GM12878 (cell line): ENCODE results near the gene CAP2. TPM values are rescaled to one million over a fixed set of nuclear protein-coding genes. Genes with fewer than 3 reads are reported as not detected.
"Not testable (repeated sequence)": the region's sequence is repeated elsewhere in the genome, so short reads cannot be mapped to it uniquely, and the experiment has no call there.

Experiments used
- ATAC-seq: fragments of 200-7000 bp; cut with Tn5 transposase; 3 replicates; pipeline ENCODE4 v1.9.1; 2020; ENCODE audit warnings: mild to moderate bottlenecking, moderate library complexity
- BruUV-seq: library from RNA; stranded (reverse); fragments of 400-500 nt; replicated peaks from 2 replicates; lab custom pipeline; 2021; lab: Mats Ljungman, UMichigan
- CTCF ChIA-PET: fragments of 300-600 bp; sonication (Branson Sonifier 250); formaldehyde crosslinking; extraction: SDS; loops from one replicate; lab custom pipeline; 2021; ENCODE audit warnings: inconsistent platforms; lab: Yijun Ruan, JAX
- POLR2A ChIA-PET: fragments of 350-600 bp; formaldehyde crosslinking; extraction: SDS; loops from one replicate; lab custom pipeline; 2021; ENCODE audit warnings: inconsistent platforms; lab: Charles Lee
- RAD21 ChIA-PET: fragments of 300-600 bp; sonication (Branson Sonifier 250); formaldehyde crosslinking; loops from one replicate; lab custom pipeline; 2023; ENCODE audit warnings: antibody characterized with exemption; ENCODE audit not compliant: unreplicated experiment; lab: Charles Lee
- SMC1A ChIA-PET: fragments of 300-600 bp; sonication (Branson Sonifier 250); formaldehyde crosslinking; loops from one replicate; lab custom pipeline; 2023; ENCODE audit not compliant: unreplicated experiment, uncharacterized antibody; lab: Charles Lee
- DNase-seq: peaks from one replicate; pipeline ENCODE4 v3.0.0-alpha.2; 2011; ENCODE audit warnings: low read depth, low spot score
- FAIRE-seq: peaks from 3 replicates; lab custom pipeline; 2011; peaks lifted over from hg19 to GRCh38; lab: Jason Lieb, UNC
- H2AFZ ChIP-seq: 2 replicates; pipeline ENCODE4 v1.6.0; 2011; ENCODE audit warnings: low read depth, low read length, control low read depth; ENCODE audit not compliant: control insufficient read depth
- H3K27ac ChIP-seq: 2 replicates; pipeline ENCODE4 v1.5.1; 2011; ENCODE audit warnings: control low read depth; ENCODE audit not compliant: control insufficient read depth, insufficient read depth
- H3K27me3 ChIP-seq, 2 experiments: replicated peaks in 1 of 2; 2 replicates each; pipeline versions ENCODE4 v1.6.0 to v1.6.1; 2011; ENCODE audit warnings: low read length in 1 of 2; ENCODE audit not compliant: control insufficient read depth in 2 of 2, insufficient read depth in 2 of 2
- H3K36me3 ChIP-seq, 2 experiments: 2 replicates each; pipeline ENCODE4 v1.5.1; 2011; ENCODE audit warnings: low read length in 1 of 2; ENCODE audit not compliant: control insufficient read depth in 2 of 2, insufficient read depth in 2 of 2
- H3K4me1 ChIP-seq: 2 replicates; pipeline ENCODE4 v1.6.1; 2011; ENCODE audit warnings: mild to moderate bottlenecking, low read length, moderate library complexity, mixed read lengths; ENCODE audit not compliant: control insufficient read depth, insufficient read depth
- H3K4me2 ChIP-seq: 2 replicates; pipeline ENCODE4 v1.6.0; 2011; ENCODE audit warnings: control low read depth; ENCODE audit not compliant: control insufficient read depth, insufficient read depth
- H3K4me3 ChIP-seq: fragments of 200-600 bp; sonication (generic); 2 replicates; pipeline ENCODE4 v1.5.1; 2016
- H3K79me2 ChIP-seq: 2 replicates; pipeline ENCODE4 v1.6.0; 2011; ENCODE audit warnings: low read length; ENCODE audit not compliant: control insufficient read depth, insufficient read depth
- H3K9ac ChIP-seq: 2 replicates; pipeline ENCODE4 v1.8.0; 2011; ENCODE audit warnings: low read length, control low read depth, mixed read lengths; ENCODE audit not compliant: control insufficient read depth, insufficient read depth
- H3K9me3 ChIP-seq: replicated peaks from 3 replicates; pipeline ENCODE4 v1.5.1; 2011; ENCODE audit warnings: mild to moderate bottlenecking, low read length; ENCODE audit not compliant: control insufficient read depth, insufficient read depth
- H4K20me1 ChIP-seq: 2 replicates; pipeline ENCODE4 v1.6.0; 2011; ENCODE audit not compliant: control insufficient read depth, insufficient read depth
- ATF7 ChIP-seq: fragments of 450-650 bp; IDR thresholded peaks from 2 replicates; pipeline ENCODE4 v1.6.1; 2016; ENCODE audit warnings: low read depth, mild to moderate bottlenecking
- BHLHE40 ChIP-seq, 2 experiments: fragments of 450-650 bp in 1 of 2; IDR thresholded peaks; 2 replicates each; pipeline ENCODE4 v1.6.1; 2011 to 2017; ENCODE audit warnings: low read depth in 2 of 2, borderline replicate concordance in 1 of 2, improper control_type of control experiment in 1 of 2, low read length in 1 of 2, mild to moderate bottlenecking in 1 of 2
- FOXK2 ChIP-seq: fragments of 450-650 bp; IDR thresholded peaks from 2 replicates; pipeline ENCODE4 v1.6.1; 2017; ENCODE audit warnings: mild to moderate bottlenecking, moderate library complexity
- HDAC6 ChIP-seq: fragments of 200-600 bp; sonication (generic); IDR thresholded peaks from one replicate; pipeline ENCODE4 v1.8.0; 2017; ENCODE audit warnings: antibody characterized with exemption; ENCODE audit not compliant: unreplicated experiment
- MYC ChIP-seq: IDR thresholded peaks from 2 replicates; pipeline ENCODE4 v1.6.1; 2011; ENCODE audit warnings: mild to moderate bottlenecking, low read length, moderate library complexity, inconsistent platforms; ENCODE audit not compliant: insufficient read depth, insufficient replicate concordance, insufficient read length, severe bottlenecking
- NFIC ChIP-seq: IDR thresholded peaks from 2 replicates; pipeline ENCODE4 v1.6.1; 2012; ENCODE audit warnings: low read depth, mild to moderate bottlenecking, inconsistent platforms, low read length, moderate library complexity
- POLR2AphosphoS5 ChIP-seq: IDR thresholded peaks from 2 replicates; pipeline ENCODE4 v1.6.1; 2011; ENCODE audit warnings: mild to moderate bottlenecking, low read length, inconsistent platforms
- RUNX3 ChIP-seq: IDR thresholded peaks from 2 replicates; pipeline ENCODE4 v1.6.1; 2012; ENCODE audit warnings: low read length, inconsistent platforms
- SIN3A ChIP-seq: IDR thresholded peaks from 2 replicates; pipeline ENCODE4 v1.6.1; 2012; ENCODE audit warnings: low read depth, low read length, improper control_type of control experiment
- SMAD1 ChIP-seq: fragments of 450-650 bp; IDR thresholded peaks from 2 replicates; pipeline ENCODE4 v1.6.1; 2018; ENCODE audit warnings: mild to moderate bottlenecking, low read depth; ENCODE audit not compliant: partially characterized antibody
- TCF7 ChIP-seq: IDR thresholded peaks from 2 replicates; pipeline ENCODE4 v1.6.1; 2014; ENCODE audit warnings: antibody characterized with exemption, borderline replicate concordance
- WGBS: methylation state at CpG from one replicate; pipeline ENCODE4 v1.1.6; 2016; ENCODE audit warnings: low lambda C conversion rate; ENCODE audit not compliant: insufficient replicate concordance, insufficient coverage; ENCODE audit errors: missing lambda C conversion rate; 5-methylcytosine and 5-hydroxymethylcytosine counted together
- in situ Hi-C: fragments of 300-500 bp; cut with MboI; formaldehyde crosslinking; loops from 9 replicates; pipeline ENCODE4 v1.14.3; 2018; ENCODE audit warnings: mixed read lengths
- intact Hi-C: fragments of 100-400 bp; cut with micrococcal nuclease; formaldehyde crosslinking; loops from one replicate; pipeline ENCODE4 v1.14.2; 2022; ENCODE audit not compliant: unreplicated experiment
- polyA plus RNA-seq, 11 experiments: library from polyadenylated mRNA; depleted of rRNA in 4 of 11; unstranded in 6 of 11; stranded (reverse) in 5 of 11; fragments of >200 nt; fragmentation: Nextera tagmentation in 4 of 11; fragmentation: Illumina TruSeq in 1 of 11; extraction: Ambion mirVana in 4 of 11; extraction: Trizol in 1 of 11; gene quantifications; 1 replicate in 1 of 11; 2 replicates in 10 of 11; pipeline versions ENCODE4 v1.2.1 to v1.2.3, GENCODE V29; 2011 to 2016; ENCODE audit warnings: inconsistent platforms in 2 of 11, missing spikeins in 2 of 11, low read depth in 1 of 11
- total RNA-seq, 4 experiments: library from RNA; depleted of rRNA in 3 of 4; stranded (reverse); fragments of >200 nt in 3 of 4; fragmentation: Illumina TruSeq in 1 of 4; extraction: Trizol in 1 of 4; gene quantifications; 2 replicates each; pipeline versions ENCODE4 v1.2.1 to v1.2.3, GENCODE V29; 2013 to 2021

CAP2 gene
- total and polyA plus RNA-seq, 10 of the 15 experiments (the other 5 are each of a cell fraction or from before 2014, with no cell fraction given): 0.10 to 2.0 (median 0.15) TPM; not detected in 7

- no peak for TF ChIP-seq BHLHE40 (IDR thresholded peaks at IDR 0.05; ENCODE audit: borderline replicate concordance in 1 of 2, low read depth in 2 of 2, low read length in 1 of 2)
- TF ChIP-seq RUNX3: no peak
- TF ChIP-seq, all 136 proteins: peak for 0
Observed at GRCh38 chr6:17427617-17428016, 34.2 kb downstream of the CAP2 start (continued).

GRCh38 chr6:17428595-17429120 is 35.3 kb downstream of the CAP2 start:
- RAD21 ChIA-PET, intact Hi-C loops, H3K4me1 ChIP-seq, DNase-seq, H4K20me1 ChIP-seq, H3K27ac ChIP-seq, in situ Hi-C loops, POLR2A ChIA-PET, H3K4me3 ChIP-seq, H3K9me3 ChIP-seq, H3K9ac ChIP-seq, H3K27me3 ChIP-seq, BruUV-seq, H3K36me3 ChIP-seq, ATAC-seq, H2AFZ ChIP-seq, H3K79me2 ChIP-seq, H3K4me2 ChIP-seq, FAIRE-seq: not testable (repeated sequence)
- CTCF ChIA-PET: interaction anchor here (1.4 kb wide), 1 partner anchor 11 kb away, joined by 3 read pairs; no protein-coding TSS in a partner anchor
- SMC1A ChIA-PET: interaction anchor here (1.2 to 2.8 kb wide), 4 partner anchors 10 to 67 kb away, joined by 4 to 14 read pairs (median 4); no protein-coding TSS in a partner anchor
- WGBS: 43% methylated on average over 3 of the region's 5 CpGs

GRCh38 chr6:17429383-17430061 is 36.1 kb downstream of the CAP2 start:
- no peaks in the 10 kb centered on the region for H3K27me3 ChIP-seq
- POLR2A ChIA-PET: no interaction called here
- CTCF ChIA-PET: interaction anchor here (0.7 to 1.7 kb wide), 4 partner anchors 8 to 135 kb away, joined by 3 to 8 read pairs (median 3); no protein-coding TSS in a partner anchor
- intact Hi-C loops: no loop called here
- WGBS: 11% methylated on average over 3 of the region's 3 CpGs
- H3K27ac ChIP-seq: no peak overlapping the region
- no peak overlapping the region for H3K4me2 ChIP-seq
- no peaks in the 10 kb centered on the region for H4K20me1 ChIP-seq
- RAD21 ChIA-PET: interaction anchor here (0.9 to 1.7 kb wide), 3 partner anchors 9 to 23 kb away, joined by 3 to 4 read pairs (median 4); no protein-coding TSS in a partner anchor
- H3K79me2 ChIP-seq: no peaks in the 10 kb centered on the region
- H2AFZ ChIP-seq: no peak overlapping the region
- DNase-seq (no peak), FAIRE-seq (no peak), ATAC-seq (no peak)
- H3K4me1 ChIP-seq: no peaks in the 10 kb centered on the region
- H3K4me3 ChIP-seq: no peak overlapping the region
- in situ Hi-C loops: no loop called here
- no TSS peak for BruUV-seq
- H3K36me3 ChIP-seq: no peaks in the 10 kb centered on the region
- SMC1A ChIA-PET: interaction anchor here (1.2 to 3.1 kb wide), 7 partner anchors 11 to 66 kb away, joined by 3 to 14 read pairs (median 4); no protein-coding TSS in a partner anchor
- H3K9me3 ChIP-seq: no peaks in the 10 kb centered on the region
- H3K9ac ChIP-seq: no peak overlapping the region
- TF ChIP-seq MYC: no peak
- TF ChIP-seq HDAC6: no peak
- TF ChIP-seq ATF7: no peak
- TF ChIP-seq TCF7: no peak
- TF ChIP-seq POLR2AphosphoS5: no peak
- no peak for TF ChIP-seq SIN3A
- no peak for TF ChIP-seq NFIC
- no peak for TF ChIP-seq SMAD1
- TF ChIP-seq FOXK2: no peak
